OCI-LY7 (cell line): Measurements from ENCODE around the gene USH1G.

Experiments used
- CTCF ChIP-seq: fragments of 200-600 bp; sonication (generic); conservative IDR thresholded peaks from 2 replicates; pipeline ENCODE4 v1.5.1; 2014; ENCODE audit warnings: mild to moderate bottlenecking, antibody characterized with exemption, low read length, moderate library complexity, mixed read lengths
- EZH2phosphoT487 ChIP-seq: fragments of 200-600 bp; sonication (generic); IDR thresholded peaks from 2 replicates; pipeline ENCODE4 v1.6.1; 2018; ENCODE audit warnings: low read depth, borderline replicate concordance, mild to moderate bottlenecking, mixed run types, antibody characterized with exemption, low read length, moderate library complexity, mixed read lengths

- TF ChIP-seq CTCF (no peak), EZH2phosphoT487 (no peak)
These were observed 52.5 kb downstream of the USH1G start for GRCh38 chr17:74870512-74870911.
